Measurements from ENCODE around the gene LRRC56. TPM values are rescaled to one million over a fixed set of nuclear protein-coding genes. Genes with fewer than 3 reads are reported as not detected.

LRRC56 gene
- polyA plus RNA-seq, 2 of the 4 experiments (the other 2 are of a cell fraction) = 0.32 to 1.0 TPM

DNA sequence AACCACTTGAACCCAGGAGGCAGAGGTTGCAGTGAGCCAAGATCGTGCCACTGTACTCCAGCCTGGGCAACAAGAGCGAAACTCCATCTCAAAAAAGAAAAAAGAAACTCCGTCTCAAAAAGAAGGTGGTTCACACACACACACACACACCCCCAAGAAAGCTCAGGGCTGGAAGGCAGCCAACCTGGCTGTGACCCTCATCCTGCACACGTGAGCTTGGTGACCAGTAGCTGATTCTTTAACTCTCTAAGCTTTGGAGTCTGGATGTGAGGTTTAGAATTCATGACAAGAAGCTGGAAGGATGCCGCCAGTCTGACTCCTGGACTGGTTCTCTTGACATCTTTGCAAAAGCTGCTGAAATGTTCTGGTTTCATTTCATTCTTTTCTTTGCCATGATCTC lies 28.4 kb upstream of the LRRC56 start:
- POLR2A ChIA-PET = interaction anchor here (0.7 kb wide), 1 partner anchor 9 kb away, joined by 3 read pairs; no protein-coding TSS in a partner anchor
- FAIRE-seq = no peak

DNA sequence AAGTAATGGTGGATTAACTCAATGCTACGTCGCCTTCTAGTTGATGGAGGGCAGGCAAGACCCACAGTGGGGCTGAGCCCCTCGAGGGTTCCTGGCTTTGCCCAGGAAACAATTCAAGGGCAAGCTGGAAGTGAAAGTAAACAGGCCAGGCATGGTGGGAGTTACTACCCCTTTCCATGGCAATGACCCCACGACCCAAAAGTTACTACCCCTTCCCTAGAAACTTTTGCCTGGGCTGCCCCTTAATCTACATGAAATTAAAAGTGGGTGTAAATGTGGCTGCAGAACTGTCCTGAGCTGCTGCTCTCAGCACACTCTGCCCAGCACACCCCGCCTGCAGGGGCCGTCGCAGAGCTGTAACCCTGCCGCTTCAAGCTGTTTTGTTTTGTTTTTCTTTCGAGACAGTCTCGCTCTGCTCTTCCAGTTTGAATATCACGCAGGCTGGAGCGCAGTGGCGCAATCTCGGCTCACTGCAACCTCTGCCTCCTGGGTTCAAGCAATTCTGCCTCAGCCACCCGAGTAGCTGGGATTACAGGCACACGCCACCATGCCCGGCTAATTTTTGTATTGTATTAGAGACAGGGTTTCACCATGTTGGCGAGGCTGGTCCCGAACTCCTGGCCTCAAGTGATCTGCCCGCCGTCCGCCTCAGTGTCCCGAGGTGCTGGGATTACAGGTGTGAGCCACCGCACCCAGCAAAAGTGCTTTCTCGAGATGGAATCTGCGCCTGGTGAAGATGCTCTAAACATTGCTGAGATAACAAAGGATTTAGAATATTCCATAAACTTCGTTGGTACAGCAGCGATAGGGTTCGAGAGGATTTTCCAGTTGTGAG lies 24.3 kb upstream of the LRRC56 start:
- FAIRE-seq = no peak
- DNase-seq (ENCODE audit: low read depth in 1 of 2, low spot score in 1 of 2) = no peak
- WGBS (ENCODE audit: missing lambda C conversion rate) = 93% methylated on average over 29 of the region's 29 CpGs
- Histone ChIP-seq H3K4me1 (peaks cover 5% of the 10 kb centered on the region; the same call in 1 of the 3 replicates), H3K4me2 (no peak overlapping the region), H3K27ac (no peak overlapping the region), H3K4me3 (no peak overlapping the region), H3K9me3 (peaks cover 15% of the 10 kb centered on the region)
- ATAC-seq = no peak
- POLR2A ChIA-PET = no interaction called here
- TF ChIP-seq EP300 (IDR thresholded peaks at IDR 0.05) = no peak
- TF ChIP-seq ZC3H11A (IDR thresholded peaks at IDR 0.05) = no peak
- no peak for TF ChIP-seq SREBF2 (IDR thresholded peaks at IDR 0.05)
- TF ChIP-seq FOSL2 (IDR thresholded peaks at IDR 0.05) = no peak
- TF ChIP-seq FOSL2 (CRISPR knock-in tag; IDR thresholded peaks at IDR 0.05) = no peak
- no peak for TF ChIP-seq MAZ (IDR thresholded peaks at IDR 0.05; ENCODE audit: borderline replicate concordance, low read depth, low read length)
- TF ChIP-seq, protein P1, sequence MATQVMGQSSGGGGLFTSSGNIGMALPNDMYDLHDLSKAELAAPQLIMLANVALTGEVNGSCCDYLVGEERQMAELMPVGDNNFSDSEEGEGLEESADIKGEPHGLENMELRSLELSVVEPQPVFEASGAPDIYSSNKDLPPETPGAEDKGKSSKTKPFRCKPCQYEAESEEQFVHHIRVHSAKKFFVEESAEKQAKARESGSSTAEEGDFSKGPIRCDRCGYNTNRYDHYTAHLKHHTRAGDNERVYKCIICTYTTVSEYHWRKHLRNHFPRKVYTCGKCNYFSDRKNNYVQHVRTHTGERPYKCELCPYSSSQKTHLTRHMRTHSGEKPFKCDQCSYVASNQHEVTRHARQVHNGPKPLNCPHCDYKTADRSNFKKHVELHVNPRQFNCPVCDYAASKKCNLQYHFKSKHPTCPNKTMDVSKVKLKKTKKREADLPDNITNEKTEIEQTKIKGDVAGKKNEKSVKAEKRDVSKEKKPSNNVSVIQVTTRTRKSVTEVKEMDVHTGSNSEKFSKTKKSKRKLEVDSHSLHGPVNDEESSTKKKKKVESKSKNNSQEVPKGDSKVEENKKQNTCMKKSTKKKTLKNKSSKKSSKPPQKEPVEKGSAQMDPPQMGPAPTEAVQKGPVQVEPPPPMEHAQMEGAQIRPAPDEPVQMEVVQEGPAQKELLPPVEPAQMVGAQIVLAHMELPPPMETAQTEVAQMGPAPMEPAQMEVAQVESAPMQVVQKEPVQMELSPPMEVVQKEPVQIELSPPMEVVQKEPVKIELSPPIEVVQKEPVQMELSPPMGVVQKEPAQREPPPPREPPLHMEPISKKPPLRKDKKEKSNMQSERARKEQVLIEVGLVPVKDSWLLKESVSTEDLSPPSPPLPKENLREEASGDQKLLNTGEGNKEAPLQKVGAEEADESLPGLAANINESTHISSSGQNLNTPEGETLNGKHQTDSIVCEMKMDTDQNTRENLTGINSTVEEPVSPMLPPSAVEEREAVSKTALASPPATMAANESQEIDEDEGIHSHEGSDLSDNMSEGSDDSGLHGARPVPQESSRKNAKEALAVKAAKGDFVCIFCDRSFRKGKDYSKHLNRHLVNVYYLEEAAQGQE (IDR thresholded peaks at IDR 0.05) = no peak
- no peak for TF ChIP-seq KDM1A (IDR thresholded peaks at IDR 0.05; ENCODE audit: low read depth)
- no peak for TF ChIP-seq HDAC2 (IDR thresholded peaks at IDR 0.05)
- no peak for TF ChIP-seq EHF (CRISPR knock-in tag; IDR thresholded peaks at IDR 0.05)
- TF ChIP-seq POLR2AphosphoS2 (conservative IDR thresholded peaks at IDR 0.05; ENCODE audit: low read length) = no peak
- TF ChIP-seq, protein P2, sequence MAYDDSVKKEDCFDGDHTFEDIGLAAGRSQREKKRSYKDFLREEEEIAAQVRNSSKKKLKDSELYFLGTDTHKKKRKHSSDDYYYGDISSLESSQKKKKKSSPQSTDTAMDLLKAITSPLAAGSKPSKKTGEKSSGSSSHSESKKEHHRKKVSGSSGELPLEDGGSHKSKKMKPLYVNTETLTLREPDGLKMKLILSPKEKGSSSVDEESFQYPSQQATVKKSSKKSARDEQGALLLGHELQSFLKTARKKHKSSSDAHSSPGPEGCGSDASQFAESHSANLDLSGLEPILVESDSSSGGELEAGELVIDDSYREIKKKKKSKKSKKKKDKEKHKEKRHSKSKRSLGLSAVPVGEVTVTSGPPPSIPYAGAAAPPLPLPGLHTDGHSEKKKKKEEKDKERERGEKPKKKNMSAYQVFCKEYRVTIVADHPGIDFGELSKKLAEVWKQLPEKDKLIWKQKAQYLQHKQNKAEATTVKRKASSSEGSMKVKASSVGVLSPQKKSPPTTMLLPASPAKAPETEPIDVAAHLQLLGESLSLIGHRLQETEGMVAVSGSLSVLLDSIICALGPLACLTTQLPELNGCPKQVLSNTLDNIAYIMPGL (CRISPR knock-in tag; IDR thresholded peaks at IDR 0.05; ENCODE audit: borderline replicate concordance) = no peak
- TF ChIP-seq TFCP2L1 (CRISPR knock-in tag; IDR thresholded peaks at IDR 0.05) = no peak
- TF ChIP-seq, protein P3, sequence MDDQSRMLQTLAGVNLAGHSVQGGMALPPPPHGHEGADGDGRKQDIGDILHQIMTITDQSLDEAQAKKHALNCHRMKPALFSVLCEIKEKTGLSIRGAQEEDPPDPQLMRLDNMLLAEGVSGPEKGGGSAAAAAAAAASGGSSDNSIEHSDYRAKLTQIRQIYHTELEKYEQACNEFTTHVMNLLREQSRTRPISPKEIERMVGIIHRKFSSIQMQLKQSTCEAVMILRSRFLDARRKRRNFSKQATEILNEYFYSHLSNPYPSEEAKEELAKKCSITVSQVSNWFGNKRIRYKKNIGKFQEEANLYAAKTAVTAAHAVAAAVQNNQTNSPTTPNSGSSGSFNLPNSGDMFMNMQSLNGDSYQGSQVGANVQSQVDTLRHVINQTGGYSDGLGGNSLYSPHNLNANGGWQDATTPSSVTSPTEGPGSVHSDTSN (IDR thresholded peaks at IDR 0.05) = no peak
- no peak for TF ChIP-seq MAFK (IDR thresholded peaks at IDR 0.05; ENCODE audit: partially characterized antibody)
- TF ChIP-seq CBX2 (IDR thresholded peaks at IDR 0.05; ENCODE audit: borderline replicate concordance, low read depth) = no peak
- TF ChIP-seq NFE2L2 (conservative IDR thresholded peaks at IDR 0.05; ENCODE audit: low read length) = no peak
- CTCF ChIA-PET = interaction anchor here (1.1 to 1.3 kb wide), 2 partner anchors 65 to 109 kb away, joined by 3 read pairs; no protein-coding TSS in a partner anchor

More for the DNA sequence above, 28.4 kb upstream of the LRRC56 start:
- no peak for DNase-seq (ENCODE audit: low read depth in 1 of 2, low spot score in 1 of 2)
- H3K4me3 ChIP-seq = no peak overlapping the region
- H3K27ac ChIP-seq = no peak overlapping the region
- H3K9me3 ChIP-seq = no peaks in the 10 kb centered on the region
- CTCF ChIA-PET = interaction anchor here (1.6 to 7.4 kb wide), 2 partner anchors 9 to 61 kb away, joined by 5 to 55 read pairs; no protein-coding TSS in a partner anchor
- WGBS (ENCODE audit: missing lambda C conversion rate) = 90% methylated on average over 5 of the region's 5 CpGs
- TF ChIP-seq ZFP36 (IDR thresholded peaks at IDR 0.05; ENCODE audit: borderline replicate concordance, partially characterized antibody) (no peak), NFE2L2 (conservative IDR thresholded peaks at IDR 0.05; ENCODE audit: low read length) (no peak), ZNF302 (CRISPR knock-in tag; IDR thresholded peaks at IDR 0.05) (no peak), ZSCAN20 (CRISPR knock-in tag; IDR thresholded peaks at IDR 0.05) (no peak), EHF (CRISPR knock-in tag; IDR thresholded peaks at IDR 0.05) (no peak), NR3C1 (IDR thresholded peaks at IDR 0.05) (no peak), FOSB (CRISPR knock-in tag; IDR thresholded peaks at IDR 0.05) (no peak), JUNB (IDR thresholded peaks at IDR 0.05) (no peak), CBX2 (IDR thresholded peaks at IDR 0.05; ENCODE audit: borderline replicate concordance, low read depth) (no peak), HOXA7 (CRISPR knock-in tag; IDR thresholded peaks at IDR 0.05) (no peak), TFCP2L1 (CRISPR knock-in tag; IDR thresholded peaks at IDR 0.05) (no peak), KDM5A (IDR thresholded peaks at IDR 0.05) (no peak), EHMT2 (IDR thresholded peaks at IDR 0.05; ENCODE audit: low read depth) (no peak), CEBPB (IDR thresholded peaks at IDR 0.05) (no peak), ZC3H11A (IDR thresholded peaks at IDR 0.05) (no peak), FOSL2 (IDR thresholded peaks at IDR 0.05) (no peak), FOSL2 (CRISPR knock-in tag; IDR thresholded peaks at IDR 0.05) (no peak)
- TF ChIP-seq, protein P4, sequence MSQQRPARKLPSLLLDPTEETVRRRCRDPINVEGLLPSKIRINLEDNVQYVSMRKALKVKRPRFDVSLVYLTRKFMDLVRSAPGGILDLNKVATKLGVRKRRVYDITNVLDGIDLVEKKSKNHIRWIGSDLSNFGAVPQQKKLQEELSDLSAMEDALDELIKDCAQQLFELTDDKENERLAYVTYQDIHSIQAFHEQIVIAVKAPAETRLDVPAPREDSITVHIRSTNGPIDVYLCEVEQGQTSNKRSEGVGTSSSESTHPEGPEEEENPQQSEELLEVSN (IDR thresholded peaks at IDR 0.05; ENCODE audit: borderline replicate concordance, low read depth) = no peak
- TF ChIP-seq, protein P2 (CRISPR knock-in tag; IDR thresholded peaks at IDR 0.05; ENCODE audit: borderline replicate concordance) = no peak
- no peak overlapping the region for H3K4me2 ChIP-seq
- peaks cover 15% of the 10 kb centered on the region; the same call in 2 of the 3 replicates for H3K4me1 ChIP-seq
- ATAC-seq = no peak
